Measurements from ENCODE around the gene FADS6. TPM values are rescaled to one million over a fixed set of nuclear protein-coding genes. Genes with fewer than 3 reads are reported as not detected.

The FADS6 gene
- total RNA-seq, 2 donors from 2014 or later, result 4.7 to 5.7 TPM

DNA sequence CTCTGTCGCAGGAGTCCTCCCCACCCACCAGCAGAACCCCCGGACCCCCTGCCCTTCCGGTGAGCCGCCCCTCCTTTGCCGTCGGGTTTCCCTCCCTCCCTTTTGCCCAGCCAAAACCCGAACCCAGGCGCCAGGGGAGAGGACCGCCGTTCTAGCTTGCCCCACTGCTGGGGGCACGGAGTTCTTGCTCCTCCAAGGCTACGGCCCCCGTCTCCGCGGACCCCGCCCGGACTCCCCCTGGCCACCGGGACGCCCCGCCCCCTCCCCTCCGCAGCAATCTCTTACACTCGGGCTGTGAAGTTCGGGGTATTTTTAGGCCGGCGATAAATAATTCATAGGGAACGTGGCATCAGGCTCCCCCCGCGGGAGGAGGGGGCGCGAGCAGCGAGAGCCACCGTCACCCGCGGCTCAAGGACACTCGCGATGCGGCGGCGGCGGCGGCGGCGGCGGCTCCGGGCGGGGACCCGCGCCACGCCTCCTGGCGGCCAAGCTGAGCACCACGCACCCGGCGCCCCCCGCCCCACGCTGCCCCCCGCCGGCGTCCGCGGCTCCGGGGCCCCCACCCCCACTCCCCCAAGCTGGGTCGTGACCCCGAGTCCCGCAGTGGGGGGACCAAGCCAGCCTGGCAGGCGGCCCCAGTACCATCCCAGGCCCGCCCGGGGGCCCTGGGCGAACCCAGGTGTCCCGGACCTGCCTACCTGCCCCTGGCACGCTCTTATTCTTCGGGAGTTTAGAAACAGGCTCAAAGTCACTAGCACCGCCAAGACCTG is 33.8 kb downstream of the FADS6 start, which contains the start of gene GRIN2C:
Gene GRIN2C (minus strand): TSS at position 427 of the 770 bp plus-strand sequence. CDS start 4,793 bp downstream, outside the sequence.
- Histone ChIP-seq H3K4me1 (ENCODE audit: control insufficient read depth, insufficient read depth, low read length) (no peaks in the 10 kb centered on the region), H3K27ac (ENCODE audit: low read depth, low read length) (no peak within 1 kb of the TSS), H3K4me3 (ENCODE audit: low read length) (no peak within 1 kb of the TSS), H3K9ac (ENCODE audit: extremely low read depth, low read length, poor library complexity, severe bottlenecking) (no peak within 1 kb of the TSS), H3K27me3 (ENCODE audit: control insufficient read depth, insufficient read depth, low read length, poor library complexity, severe bottlenecking) (peaks cover 75% of the 10 kb centered on the region), H3K36me3 (ENCODE audit: control insufficient read depth, insufficient read depth, low read length) (peaks cover 14% of the 10 kb centered on the region), H3K9me3 (ENCODE audit: control insufficient read depth, low read length) (no peaks in the 10 kb centered on the region)
- peak within 1 kb of the TSS; percentile 36 for H3K4me3 Mint-ChIP-seq
- peaks cover 73% of the 10 kb centered on the region for H3K27me3 Mint-ChIP-seq (ENCODE audit: insufficient read depth)
- peaks cover 1% of the 10 kb centered on the region for H3K4me1 Mint-ChIP-seq
- H3K9me3 Mint-ChIP-seq, result no peaks in the 10 kb centered on the region
- peaks cover 4% of the 10 kb centered on the region for H3K36me3 Mint-ChIP-seq (ENCODE audit: low read depth)
- no peak within 1 kb of the TSS for H3K27ac Mint-ChIP-seq
- peak; percentile 71 for DNase-seq
- WGBS, 2 experiments (ENCODE audit: insufficient coverage in 1 of 2, insufficient read length in 1 of 2), result 4 to 20% methylated on average over 13 to 66 of the region's 72 CpGs
- TF ChIP-seq, protein P1, sequence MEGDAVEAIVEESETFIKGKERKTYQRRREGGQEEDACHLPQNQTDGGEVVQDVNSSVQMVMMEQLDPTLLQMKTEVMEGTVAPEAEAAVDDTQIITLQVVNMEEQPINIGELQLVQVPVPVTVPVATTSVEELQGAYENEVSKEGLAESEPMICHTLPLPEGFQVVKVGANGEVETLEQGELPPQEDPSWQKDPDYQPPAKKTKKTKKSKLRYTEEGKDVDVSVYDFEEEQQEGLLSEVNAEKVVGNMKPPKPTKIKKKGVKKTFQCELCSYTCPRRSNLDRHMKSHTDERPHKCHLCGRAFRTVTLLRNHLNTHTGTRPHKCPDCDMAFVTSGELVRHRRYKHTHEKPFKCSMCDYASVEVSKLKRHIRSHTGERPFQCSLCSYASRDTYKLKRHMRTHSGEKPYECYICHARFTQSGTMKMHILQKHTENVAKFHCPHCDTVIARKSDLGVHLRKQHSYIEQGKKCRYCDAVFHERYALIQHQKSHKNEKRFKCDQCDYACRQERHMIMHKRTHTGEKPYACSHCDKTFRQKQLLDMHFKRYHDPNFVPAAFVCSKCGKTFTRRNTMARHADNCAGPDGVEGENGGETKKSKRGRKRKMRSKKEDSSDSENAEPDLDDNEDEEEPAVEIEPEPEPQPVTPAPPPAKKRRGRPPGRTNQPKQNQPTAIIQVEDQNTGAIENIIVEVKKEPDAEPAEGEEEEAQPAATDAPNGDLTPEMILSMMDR (conservative IDR thresholded peaks at IDR 0.05), result peak; percentile 75

GRCh38 chr17:74858672-74859458 is 34.6 kb downstream of the FADS6 start:
- no peak overlapping the region for H3K27ac ChIP-seq (ENCODE audit: low read depth, low read length)
- peaks cover 83% of the 10 kb centered on the region for H3K27me3 ChIP-seq (ENCODE audit: control insufficient read depth, insufficient read depth, low read length, poor library complexity, severe bottlenecking)
- peak overlapping the region; percentile 36 for H3K4me3 Mint-ChIP-seq

GRCh38 chr17:74857191-74857590 is 36.2 kb downstream of the FADS6 start:
- H3K27ac ChIP-seq (ENCODE audit: low read depth, low read length), result no peak overlapping the region
- TF ChIP-seq, protein P1 (conservative IDR thresholded peaks at IDR 0.05), result no peak
- WGBS, 2 experiments (ENCODE audit: insufficient coverage in 1 of 2, insufficient read length in 1 of 2), result 79 to 80% methylated on average over 3 to 4 of the region's 4 CpGs
- Mint-ChIP-seq H3K4me1 (peaks cover 5% of the 10 kb centered on the region), H3K4me3 (no peak overlapping the region), H3K27ac (no peak overlapping the region), H3K9me3 (no peaks in the 10 kb centered on the region), H3K27me3 (ENCODE audit: insufficient read depth) (peaks cover 92% of the 10 kb centered on the region), H3K36me3 (ENCODE audit: low read depth) (no peaks in the 10 kb centered on the region)
- no peaks in the 10 kb centered on the region for H3K36me3 ChIP-seq (ENCODE audit: control insufficient read depth, insufficient read depth, low read length)
- peaks cover 95% of the 10 kb centered on the region for H3K27me3 ChIP-seq (ENCODE audit: control insufficient read depth, insufficient read depth, low read length, poor library complexity, severe bottlenecking)
- H3K9me3 ChIP-seq (ENCODE audit: control insufficient read depth, low read length), result no peaks in the 10 kb centered on the region
- DNase-seq, result no peak
- H3K4me1 ChIP-seq (ENCODE audit: control insufficient read depth, insufficient read depth, low read length), result no peaks in the 10 kb centered on the region
- H3K9ac ChIP-seq (ENCODE audit: extremely low read depth, low read length, poor library complexity, severe bottlenecking), result no peak overlapping the region
- no peak overlapping the region for H3K4me3 ChIP-seq (ENCODE audit: low read length)

More at GRCh38 chr17:74858672-74859458, 34.6 kb downstream of the FADS6 start:
- Mint-ChIP-seq H3K27me3 (ENCODE audit: insufficient read depth) (peaks cover 81% of the 10 kb centered on the region), H3K36me3 (ENCODE audit: low read depth) (peaks cover 3% of the 10 kb centered on the region), H3K9me3 (no peaks in the 10 kb centered on the region), H3K4me1 (peaks cover 1% of the 10 kb centered on the region), H3K27ac (no peak overlapping the region)
- WGBS, 2 experiments (ENCODE audit: insufficient coverage in 1 of 2, insufficient read length in 1 of 2), result 59 to 69% methylated on average over 7 to 12 of the region's 12 CpGs
- H3K36me3 ChIP-seq (ENCODE audit: control insufficient read depth, insufficient read depth, low read length), result peaks cover 9% of the 10 kb centered on the region
- H3K9me3 ChIP-seq (ENCODE audit: control insufficient read depth, low read length), result no peaks in the 10 kb centered on the region
- no peaks in the 10 kb centered on the region for H3K4me1 ChIP-seq (ENCODE audit: control insufficient read depth, insufficient read depth, low read length)
- DNase-seq, result no peak
- H3K9ac ChIP-seq (ENCODE audit: extremely low read depth, low read length, poor library complexity, severe bottlenecking), result no peak overlapping the region
- TF ChIP-seq, protein P1 (conservative IDR thresholded peaks at IDR 0.05), result no peak
- H3K4me3 ChIP-seq (ENCODE audit: low read length), result no peak overlapping the region
